Kidney epithelial cell (primary cell): Measurements from ENCODE around the gene TMEM154. TPM values are rescaled to one million over a fixed set of nuclear protein-coding genes. Genes with fewer than 3 reads are reported as not detected.

Experiments
- DNase-seq: peaks from one replicate; pipeline ENCODE4 v3.0.0-alpha.2; 2010; ENCODE audit warnings: low read depth
- H3K27me3 ChIP-seq: 2 replicates; pipeline ENCODE4 v1.6.0; 2011; ENCODE audit warnings: low read length; ENCODE audit not compliant: control insufficient read depth, insufficient read depth
- H3K36me3 ChIP-seq: 2 replicates; pipeline ENCODE4 v1.5.1; 2011; ENCODE audit warnings: low read length; ENCODE audit not compliant: control insufficient read depth, insufficient read depth
- H3K4me3 ChIP-seq: 2 replicates; pipeline ENCODE4 v1.5.1; 2011; ENCODE audit warnings: low read depth, mild to moderate bottlenecking, control low read depth, low read length
- total RNA-seq: library from RNA; depleted of rRNA; stranded (reverse); fragments of >200 nt; gene quantifications from 2 replicates; pipeline ENCODE4 v1.2.3, GENCODE V29; 2015
- TF ChIP-seq, protein P1 (sequence below): IDR thresholded peaks from 2 replicates; pipeline ENCODE4 v1.5.1; 2011; ENCODE audit warnings: mild to moderate bottlenecking, moderate library complexity, low read length, control low read depth, inconsistent platforms; ENCODE audit not compliant: insufficient read depth, poor library complexity, severe bottlenecking

TMEM154 gene
- total RNA-seq, 1 donor from 2014 or later = 20.8 TPM

DNA sequence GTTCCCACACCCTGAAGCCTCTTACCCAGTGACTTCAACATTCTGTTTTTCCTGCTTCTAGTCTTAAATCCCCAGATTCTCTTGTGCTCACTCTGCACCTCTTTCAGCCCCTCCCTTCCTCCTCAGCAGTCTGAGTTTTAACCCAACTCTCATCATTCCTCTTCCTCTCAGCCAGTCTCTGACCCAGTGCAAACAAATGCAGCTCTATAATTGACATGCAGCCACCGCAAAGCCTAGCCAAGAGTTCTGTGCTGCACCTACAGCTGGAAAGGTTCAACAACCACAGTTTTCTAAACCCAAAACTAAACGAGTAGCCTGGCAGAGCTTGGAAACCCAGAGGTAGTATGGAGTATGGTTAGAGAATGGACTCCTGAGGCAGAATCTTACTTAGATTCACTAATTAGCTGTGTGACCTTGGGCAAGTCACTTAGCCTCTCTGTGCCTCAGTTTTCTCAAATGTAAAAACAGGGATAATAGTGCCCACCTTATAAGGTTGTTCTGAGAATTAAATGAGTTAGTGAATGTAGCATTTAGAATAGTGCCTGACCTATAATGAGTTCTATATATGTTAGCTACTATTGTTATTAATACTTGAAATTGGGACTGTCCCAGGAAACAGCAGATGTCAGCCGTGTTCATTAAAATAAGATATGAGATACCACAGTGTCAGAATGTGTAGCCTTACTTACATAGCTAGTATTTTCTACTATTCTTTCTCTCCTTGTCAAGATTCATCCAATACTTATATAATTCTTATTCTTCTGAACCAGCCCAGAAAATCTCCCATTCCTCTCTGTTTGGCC lies 3.5 kb downstream of the TMEM154 start:
- no peak overlapping the region for H3K4me3 ChIP-seq
- TF ChIP-seq, protein P1, sequence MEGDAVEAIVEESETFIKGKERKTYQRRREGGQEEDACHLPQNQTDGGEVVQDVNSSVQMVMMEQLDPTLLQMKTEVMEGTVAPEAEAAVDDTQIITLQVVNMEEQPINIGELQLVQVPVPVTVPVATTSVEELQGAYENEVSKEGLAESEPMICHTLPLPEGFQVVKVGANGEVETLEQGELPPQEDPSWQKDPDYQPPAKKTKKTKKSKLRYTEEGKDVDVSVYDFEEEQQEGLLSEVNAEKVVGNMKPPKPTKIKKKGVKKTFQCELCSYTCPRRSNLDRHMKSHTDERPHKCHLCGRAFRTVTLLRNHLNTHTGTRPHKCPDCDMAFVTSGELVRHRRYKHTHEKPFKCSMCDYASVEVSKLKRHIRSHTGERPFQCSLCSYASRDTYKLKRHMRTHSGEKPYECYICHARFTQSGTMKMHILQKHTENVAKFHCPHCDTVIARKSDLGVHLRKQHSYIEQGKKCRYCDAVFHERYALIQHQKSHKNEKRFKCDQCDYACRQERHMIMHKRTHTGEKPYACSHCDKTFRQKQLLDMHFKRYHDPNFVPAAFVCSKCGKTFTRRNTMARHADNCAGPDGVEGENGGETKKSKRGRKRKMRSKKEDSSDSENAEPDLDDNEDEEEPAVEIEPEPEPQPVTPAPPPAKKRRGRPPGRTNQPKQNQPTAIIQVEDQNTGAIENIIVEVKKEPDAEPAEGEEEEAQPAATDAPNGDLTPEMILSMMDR = no peak

DNA sequence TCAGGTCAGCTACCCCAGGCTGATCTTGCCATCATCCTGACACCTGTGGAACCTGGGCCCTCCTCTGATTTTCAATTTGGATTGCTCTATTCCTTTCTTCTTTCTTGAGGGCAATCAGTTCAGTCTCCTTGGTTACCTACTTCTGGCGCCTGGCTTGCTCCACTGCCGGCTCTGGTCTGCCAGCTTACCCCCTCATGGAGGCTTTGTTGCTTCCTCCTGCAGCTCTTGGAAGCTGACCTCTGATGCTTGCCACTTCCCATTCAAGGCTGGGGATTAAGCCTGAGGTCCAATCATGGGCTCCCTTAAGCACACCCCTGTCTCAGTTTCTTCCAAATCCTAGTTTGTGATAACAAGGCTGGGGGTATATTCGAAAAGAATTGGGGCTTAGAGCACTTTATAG lies 5.4 kb downstream of the TMEM154 start:
- no peaks in the 10 kb centered on the region for H3K36me3 ChIP-seq
- H3K27me3 ChIP-seq = no peaks in the 10 kb centered on the region

More for the DNA sequence above, 3.5 kb downstream of the TMEM154 start:
- DNase-seq = no peak
- no peaks in the 10 kb centered on the region for H3K36me3 ChIP-seq
- no peaks in the 10 kb centered on the region for H3K27me3 ChIP-seq

DNA sequence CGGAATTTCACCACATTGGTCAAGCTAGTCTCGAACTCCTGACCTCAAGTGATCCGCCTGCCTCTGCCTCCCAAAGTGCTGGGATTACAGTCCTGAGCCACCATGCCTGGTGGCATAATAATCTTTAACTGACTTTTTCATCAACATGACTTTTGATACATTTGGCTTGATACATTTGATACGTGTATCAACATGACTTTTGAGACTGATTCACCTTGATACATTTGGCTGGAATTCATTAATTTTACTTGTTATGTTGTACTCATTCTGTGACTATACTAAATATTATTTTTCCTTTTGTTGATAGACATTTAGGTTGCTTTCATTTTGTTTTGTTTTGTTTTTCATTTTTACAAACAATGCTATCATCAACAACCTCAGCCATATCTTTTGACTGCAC lies 6.3 kb downstream of the TMEM154 start:
- no peaks in the 10 kb centered on the region for H3K36me3 ChIP-seq
- H3K4me3 ChIP-seq = no peak overlapping the region
- H3K27me3 ChIP-seq = no peaks in the 10 kb centered on the region
- DNase-seq = no peak
- TF ChIP-seq, protein P1 = no peak

More for the DNA sequence above, 5.4 kb downstream of the TMEM154 start:
- TF ChIP-seq, protein P1 = no peak
- no peak for DNase-seq
- H3K4me3 ChIP-seq = no peak overlapping the region

DNA sequence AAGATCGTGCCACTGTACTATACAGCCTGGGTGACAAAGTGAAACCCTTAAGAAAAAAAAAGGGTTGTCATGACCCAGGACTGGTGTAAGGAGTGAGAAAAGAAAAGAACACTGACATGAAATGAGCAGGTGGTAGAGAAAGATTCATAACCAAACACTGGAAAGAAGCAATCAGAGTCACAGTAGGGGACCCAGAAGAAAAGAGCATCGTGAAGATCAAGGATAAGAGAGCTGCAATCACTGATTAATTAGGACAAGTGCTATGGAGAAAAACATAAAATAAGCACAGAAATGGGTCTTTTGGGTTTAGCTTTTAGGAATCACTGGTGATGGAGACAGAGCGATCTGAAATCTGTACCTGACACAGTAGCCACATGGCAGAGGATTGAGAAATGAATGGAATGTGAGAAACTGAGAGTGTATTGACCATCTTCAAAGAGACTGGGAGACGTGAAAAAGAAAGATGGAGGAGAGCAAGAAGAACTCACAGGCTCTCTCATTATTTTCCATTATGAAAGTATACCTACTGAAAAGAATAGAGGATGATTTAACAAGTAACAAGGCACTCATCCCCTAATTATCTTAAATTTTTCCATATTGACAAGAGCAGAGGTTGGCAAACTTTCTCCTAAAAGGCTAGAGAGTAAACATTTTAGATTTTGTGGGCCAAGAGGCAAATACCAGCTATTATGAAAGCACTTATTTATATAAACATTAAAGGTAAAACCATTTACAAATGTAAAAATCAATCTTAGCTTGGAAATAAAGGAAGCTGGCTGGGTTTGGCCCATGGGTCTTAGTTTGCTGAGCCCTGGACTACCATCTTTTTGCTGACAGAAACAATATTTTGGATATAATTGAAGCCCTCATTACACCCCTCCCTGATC lies 7.3 kb downstream of the TMEM154 start:
- TF ChIP-seq, protein P1 = no peak
- Histone ChIP-seq H3K36me3 (no peaks in the 10 kb centered on the region), H3K4me3 (no peak overlapping the region)

DNA sequence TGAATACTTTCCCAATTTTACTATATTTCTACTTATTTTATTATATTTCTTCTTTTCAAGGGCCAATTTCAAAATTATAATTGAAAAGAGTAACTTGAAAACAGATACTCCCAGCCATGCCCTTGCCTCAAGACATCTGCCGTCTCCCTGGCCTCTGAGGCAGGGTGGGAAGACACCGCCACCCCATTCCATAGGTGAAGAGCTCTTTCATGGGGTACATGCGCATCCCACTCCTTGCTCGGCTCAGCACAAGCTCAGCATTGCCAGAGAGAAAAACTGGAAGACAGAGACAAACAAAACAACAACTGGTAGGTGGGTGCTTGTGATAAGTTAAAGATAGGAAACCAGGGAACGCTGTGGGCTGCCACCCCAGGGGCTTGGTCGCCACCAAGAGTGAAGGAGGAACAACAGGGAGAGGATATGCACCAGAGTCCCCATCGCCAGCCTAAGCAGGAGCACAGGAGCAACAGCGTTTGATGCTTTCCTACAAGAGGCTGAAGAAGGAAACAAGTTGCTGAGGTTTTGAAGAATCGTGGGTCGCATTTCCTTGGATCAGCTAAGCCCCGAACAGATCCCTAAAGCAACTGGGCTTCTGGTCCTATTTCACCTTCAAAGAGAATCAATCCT lies 11.3 kb downstream of the TMEM154 start:
- TF ChIP-seq, protein P1 = no peak
- H3K36me3 ChIP-seq = no peaks in the 10 kb centered on the region
- H3K27me3 ChIP-seq = no peaks in the 10 kb centered on the region
- H3K4me3 ChIP-seq = no peak overlapping the region
- DNase-seq = no peak

More for the DNA sequence above, 7.3 kb downstream of the TMEM154 start:
- no peak for DNase-seq
- no peaks in the 10 kb centered on the region for H3K27me3 ChIP-seq
